Dermis microvascular lymphatic vessel endothelial cell (primary cell): Measurements from ENCODE around the gene SPATA13. TPM values are rescaled to one million over a fixed set of nuclear protein-coding genes. Genes with fewer than 3 reads are reported as not detected.
"Not testable (repeated sequence)": the region's sequence is repeated elsewhere in the genome, so short reads cannot be mapped to it uniquely, and the experiment has no call there.

Experiments used
- DNase-seq, 2 donors: peaks; one replicate each; pipeline versions ENCODE4 v3.0.0 to v3.0.0-alpha.2; 2010; ENCODE audit warnings: low read depth in 2 of 2
- total RNA-seq: library from RNA; depleted of rRNA; stranded (reverse); fragments of >200 nt; gene quantifications from 2 replicates; pipeline ENCODE4 v1.2.1, GENCODE V29; 2014

SPATA13 gene
- total RNA-seq: 1.9 and 2.1 TPM in 2 replicates

DNA sequence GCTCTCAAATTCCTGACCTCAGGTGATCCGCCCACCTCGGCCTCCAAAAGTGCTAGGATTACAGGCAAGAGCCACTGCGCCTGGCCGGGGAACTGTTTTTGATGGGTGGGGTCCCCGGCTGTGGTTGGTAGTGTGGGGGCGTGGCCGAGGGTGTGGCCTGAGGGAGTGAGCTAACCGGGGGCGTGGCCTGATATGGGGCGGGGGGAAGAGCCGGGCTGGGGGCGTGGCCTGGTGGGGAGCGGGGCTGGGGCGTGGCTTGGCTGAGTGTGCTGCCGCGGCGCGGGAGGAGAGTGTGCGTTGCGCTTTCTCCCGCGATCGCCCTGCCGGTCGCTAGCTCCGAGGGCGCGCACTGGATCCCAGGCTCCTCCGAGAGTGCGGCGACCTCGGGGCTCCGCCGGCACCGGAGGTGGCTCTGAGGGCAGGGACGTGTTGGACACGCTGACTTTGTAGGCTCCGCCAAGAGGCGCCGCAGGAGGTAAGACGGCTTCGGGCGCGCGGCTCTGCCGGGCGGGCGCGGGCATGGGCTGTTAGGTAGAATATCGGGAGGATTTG lies at the start of gene SPATA13:
Gene SPATA13, plus strand, starts transcription at position 263 of the 552 bp plus-strand sequence. CDS start 62,210 bp downstream, outside the sequence.
- DNase-seq: peak; percentile 57 to 91

DNA sequence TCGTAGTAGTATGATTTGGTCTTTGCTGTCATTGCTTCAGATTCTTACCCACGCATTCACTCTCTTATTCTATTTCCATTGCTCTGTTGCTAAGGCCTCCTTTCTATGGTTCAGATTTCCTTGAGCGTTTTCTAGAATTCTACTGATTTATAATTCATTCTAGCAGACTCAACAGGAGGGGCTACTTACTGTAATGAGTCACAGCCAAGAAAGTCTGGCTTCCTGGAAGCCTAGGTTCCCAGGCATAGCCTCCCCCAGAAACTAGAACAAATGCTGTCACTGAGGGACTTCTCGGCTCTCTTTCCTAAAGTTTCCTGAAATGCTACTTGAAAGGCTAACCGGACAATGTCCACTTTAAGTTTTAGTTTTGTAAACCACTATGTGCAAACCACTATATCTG lies 47.7 kb upstream of the SPATA13 start:
- DNase-seq: no peak

DNA sequence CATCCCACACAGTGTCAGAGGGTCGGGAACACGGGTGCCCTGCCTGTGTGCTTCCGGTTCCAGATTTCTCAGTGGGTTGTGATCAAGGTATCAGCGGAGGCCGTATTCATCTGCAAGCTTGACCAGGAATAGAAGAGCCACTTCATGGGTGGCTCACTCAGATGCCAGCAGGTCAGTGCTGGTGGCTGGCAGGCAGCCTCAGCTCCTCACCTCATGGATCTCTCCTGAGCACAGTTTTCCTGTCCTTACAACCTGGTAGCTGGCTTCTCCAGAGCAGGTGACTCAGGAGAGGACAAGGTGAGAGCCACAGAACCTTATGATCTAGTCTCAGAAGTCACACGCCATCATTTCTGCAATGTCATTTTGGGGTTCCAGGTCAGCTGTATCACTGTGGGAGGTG lies 44.8 kb upstream of the SPATA13 start:
- DNase-seq: no peak

DNA sequence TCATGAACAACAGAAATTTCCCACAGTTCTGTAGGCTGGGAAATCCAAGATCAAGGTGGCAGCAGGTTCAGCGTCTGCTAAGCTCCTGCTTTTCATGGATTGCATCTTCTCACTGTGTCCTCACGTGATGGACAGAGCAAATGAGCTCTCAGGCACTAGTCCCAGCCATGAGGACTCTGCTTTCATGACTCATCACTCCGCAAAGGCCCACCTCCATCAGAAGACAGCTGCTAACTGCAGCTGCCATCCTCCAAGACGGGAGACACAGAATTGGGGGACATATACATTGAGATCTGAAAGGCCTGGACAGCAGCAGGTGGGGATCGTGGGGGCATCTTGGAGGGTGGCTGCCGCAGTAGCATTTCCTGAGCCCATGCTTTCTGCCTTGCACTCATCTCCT lies 44.4 kb upstream of the SPATA13 start:
- DNase-seq: no peak

DNA sequence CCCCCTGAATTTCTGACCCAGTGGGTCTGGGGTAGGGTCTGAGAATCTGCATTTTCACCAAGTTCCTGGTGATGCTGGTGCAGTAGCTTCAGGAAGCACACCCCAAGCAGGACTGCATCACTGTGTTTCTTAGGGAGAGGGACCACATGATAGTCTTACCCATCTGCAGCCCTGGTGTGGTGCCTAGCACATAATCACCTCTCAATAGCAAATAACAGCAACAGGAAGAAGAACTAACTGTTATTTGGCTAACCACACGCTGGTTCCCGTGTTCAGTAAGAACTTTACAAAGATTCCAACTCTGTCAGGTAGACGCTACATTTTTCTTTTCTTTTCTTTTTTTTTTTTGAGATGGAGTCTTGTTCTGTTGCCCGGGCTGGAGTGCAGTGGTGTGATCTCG lies 41.9 kb upstream of the SPATA13 start:
- no peak for DNase-seq

DNA sequence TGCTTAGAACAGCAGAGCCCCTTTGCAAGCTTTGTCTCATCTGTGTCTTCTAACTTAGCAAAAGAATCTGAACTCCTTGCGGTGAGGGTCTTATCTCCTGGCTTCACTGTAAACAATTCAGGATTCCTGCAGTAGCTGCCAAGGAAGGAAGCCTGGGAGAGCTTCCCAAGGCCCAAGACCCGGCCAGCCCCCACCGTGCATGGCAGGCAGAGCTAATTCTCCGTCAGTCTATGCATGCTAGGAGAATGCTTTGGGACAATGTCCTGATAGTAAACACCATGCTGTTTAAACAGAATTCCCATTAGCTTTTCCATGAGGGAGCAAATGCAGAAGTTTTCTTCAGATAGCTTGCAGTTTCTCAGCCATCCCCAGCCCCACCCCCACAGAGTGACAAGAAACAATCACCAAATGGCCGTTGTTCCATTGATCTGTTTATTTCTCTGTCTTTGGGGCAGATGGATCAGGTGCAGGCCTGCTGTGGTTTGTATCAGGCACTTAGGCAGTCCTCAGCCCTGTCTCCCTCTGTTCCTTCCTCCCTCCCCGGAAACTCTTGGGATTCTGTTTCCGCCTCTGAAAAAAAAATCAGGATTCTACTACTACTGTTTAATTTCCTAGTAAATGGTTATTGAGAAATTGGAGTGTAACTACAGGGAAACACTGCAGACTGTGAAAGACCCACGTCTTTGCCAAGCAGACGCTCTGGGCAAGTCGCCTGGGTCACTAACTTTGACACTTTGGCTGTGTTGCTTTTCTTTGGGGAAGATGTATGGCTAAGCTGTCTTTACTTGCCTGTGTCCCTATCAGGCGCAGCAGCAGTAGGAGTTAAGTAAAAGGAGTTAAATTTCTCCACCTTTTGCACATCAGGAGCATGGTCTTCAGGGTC lies 40.7 kb upstream of the SPATA13 start:
- DNase-seq: no peak

DNA sequence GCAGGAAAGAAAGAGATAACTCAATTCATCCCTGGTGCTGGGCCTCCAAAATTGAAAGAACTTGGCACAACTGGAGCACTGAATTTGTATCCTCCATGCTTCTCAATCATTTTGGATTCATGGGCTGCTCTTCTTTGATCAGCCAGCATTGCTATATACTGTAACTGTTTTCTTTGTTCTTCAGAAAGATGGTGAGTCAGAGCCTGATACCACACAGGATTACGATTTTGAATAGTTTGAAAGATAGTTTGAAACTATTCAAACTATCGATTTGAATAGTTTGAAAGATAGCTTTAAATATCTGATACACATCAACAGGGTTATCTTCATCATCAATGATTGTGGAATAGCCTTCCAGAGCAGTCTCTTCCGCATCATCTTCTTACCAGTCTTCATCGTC lies 38.5 kb upstream of the SPATA13 start:
- not testable (repeated sequence) for DNase-seq

DNA sequence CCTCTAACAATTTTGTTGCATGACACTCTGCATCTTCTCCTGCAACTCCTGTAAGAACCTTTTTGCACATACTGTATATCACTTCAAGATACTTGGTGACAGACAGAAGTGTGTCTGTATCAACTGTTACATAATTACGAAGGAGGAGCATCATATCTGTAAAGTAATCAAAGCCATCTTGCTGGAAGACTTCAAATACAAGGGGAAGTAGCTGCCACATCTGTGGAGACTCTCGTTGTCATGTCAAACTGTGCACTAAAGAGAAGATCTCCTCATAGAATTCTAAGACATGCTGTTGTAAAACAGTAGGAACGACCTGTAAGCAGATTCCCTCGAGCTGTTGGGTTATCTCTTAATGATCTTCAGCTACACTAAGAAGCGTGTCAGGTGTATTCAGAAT lies 38.0 kb upstream of the SPATA13 start:
- no peak for DNase-seq

DNA sequence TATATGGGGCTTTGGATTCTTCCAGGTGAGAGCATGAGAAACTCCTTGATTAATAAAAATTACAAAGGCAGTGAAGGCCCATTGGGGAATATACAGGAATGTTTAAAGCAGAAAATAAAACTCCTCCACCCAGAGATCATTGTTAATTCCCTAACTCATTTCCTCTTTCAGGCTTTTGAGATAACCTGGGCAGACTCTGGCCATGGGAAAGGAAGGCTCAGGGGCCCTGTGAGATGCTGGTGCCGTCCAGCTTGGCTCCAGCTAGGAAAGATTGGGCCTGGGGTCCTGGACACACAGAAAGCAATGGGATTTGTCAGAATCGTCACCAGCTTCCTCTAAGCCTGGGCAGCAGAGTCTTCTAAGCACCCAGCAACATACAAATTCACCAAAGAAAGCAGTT lies 36.8 kb upstream of the SPATA13 start:
- no peak for DNase-seq

DNA sequence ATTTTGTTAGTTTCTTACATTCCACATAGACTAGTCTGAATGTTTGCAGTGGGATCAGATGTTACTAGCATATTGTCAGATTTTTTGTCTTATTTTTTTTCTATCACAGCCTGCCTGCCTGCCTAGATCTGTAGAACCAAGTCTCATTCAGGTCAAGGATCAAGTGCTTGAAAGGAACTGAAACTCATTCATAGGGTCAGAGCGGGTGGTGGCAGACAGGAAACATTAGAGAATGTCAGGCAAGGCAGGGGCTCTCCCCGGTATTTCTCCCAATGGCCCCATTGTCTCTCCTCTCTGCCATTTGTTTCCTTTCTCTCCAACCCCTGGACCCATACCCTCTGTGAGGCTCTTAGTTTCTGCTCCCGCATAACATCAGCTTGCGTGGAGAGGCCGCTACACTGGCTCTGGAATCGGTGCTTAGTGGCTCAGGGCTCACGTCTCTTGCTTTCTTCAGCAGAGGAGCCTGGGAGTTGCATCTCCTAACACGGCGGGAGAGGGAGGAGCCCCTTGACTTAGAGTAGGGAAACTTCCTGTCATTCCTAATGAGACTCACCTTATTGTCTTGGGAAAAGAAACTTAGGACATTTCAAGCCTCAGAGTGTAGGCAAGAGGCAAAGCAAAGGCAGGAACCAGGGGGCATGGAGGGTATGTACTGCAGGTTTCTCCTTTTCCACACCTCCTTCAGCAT lies 35.6 kb upstream of the SPATA13 start:
- peak in 1 of 2 donors; percentile 27 for DNase-seq

DNA sequence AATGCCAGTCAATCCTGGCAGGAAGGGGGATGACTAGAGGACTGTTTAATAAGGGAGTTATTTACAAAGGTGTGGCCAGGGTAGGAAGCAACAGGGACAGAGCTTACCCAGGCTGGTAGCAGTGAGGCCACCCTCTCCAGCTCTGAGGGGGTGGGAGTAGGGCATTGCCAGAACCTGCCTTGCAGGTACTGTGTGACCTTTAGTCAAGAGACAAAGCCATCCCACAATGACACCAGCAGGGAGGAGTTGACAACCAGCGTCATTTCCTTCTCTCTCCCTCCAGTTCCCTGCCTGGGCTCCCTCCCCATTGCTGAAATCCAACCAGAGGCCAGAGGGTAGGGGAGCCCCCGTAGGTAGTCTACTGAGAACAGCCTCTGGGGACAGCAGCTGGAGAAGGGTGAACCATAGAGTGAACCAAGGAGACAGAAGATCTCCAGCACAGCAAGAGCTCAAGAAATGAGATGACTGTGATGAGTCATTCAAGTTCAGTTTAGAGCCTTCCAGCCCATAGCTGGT lies 33.3 kb upstream of the SPATA13 start:
- DNase-seq: no peak

DNA sequence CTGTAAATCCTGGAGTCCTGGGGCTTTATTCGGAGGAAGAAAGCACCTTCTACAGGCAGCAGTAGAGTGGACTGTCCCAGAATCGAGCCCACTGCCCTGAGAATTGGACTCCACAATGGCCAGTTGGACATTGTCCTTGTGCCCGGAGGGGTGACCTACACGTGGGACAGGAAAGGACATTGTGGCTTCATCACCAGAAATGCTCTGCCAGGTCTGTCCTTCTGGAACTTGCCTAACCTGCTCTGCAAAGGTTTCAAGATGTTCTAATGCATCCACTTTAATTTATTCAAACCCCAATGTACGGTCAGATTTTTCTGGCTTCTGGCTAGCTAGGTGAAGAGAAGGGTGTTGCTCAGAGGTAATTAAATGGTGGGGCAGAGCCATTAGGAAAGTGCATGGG lies 32.4 kb upstream of the SPATA13 start:
- DNase-seq: no peak

DNA sequence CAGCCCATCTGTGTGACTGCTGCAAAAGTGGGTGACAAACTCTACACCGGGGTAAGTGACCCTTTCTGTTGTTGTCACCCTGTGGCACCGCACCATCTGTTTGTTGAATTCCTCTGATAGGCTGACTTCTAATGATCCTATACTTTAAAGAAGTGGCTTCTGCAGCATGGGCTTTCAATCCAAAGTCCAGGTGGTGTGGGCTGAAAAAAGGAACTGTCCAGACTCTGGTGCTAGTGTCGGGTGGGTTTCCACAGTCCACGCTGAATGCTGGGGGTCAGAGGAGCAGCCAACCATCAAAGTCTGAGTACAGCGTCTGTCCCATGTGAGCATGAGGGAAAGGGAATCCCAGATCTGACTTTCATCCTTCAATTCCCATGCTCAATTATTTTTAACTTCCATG lies 31.6 kb upstream of the SPATA13 start:
- no peak for DNase-seq

DNA sequence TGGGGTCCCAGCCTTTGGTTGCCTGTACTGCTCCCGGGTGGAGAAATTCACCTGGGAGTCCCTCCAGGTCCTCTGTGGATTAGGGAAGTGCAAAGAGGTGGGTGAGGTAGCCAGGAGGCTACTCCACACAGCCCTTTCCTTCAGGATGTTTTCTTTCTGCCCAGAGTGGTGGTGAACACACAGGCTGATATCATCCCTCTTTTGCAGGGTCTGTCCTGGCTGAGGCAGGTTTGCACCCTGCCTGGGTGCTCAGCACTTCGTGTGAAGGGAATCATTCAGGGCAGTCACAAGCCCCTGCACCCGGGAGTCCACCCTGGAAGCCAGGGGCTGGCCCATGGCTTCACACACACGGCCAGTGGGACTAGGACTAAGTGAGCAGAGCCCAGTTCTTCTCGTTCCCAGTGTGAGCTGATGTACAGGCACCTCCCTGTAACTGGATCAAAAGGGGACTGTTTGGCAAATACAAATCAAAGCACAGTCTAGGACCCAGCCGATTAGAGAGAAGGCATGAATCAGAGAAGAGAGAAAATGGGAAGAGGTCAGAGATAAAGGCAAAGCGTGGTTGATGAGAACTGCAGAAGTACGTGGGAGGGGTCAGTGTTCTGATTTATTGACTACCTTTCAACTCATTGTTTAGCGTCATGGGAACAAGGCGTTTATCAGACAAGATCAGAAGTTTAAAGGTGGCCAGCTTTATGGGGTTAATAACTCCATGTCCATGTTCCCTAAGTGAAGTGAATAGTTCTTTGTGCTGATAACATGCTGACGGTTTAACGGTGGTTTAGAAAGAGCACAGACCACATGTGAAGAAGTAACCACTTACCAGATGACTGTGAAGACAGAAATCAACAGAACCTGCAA lies 30.4 kb upstream of the SPATA13 start:
- DNase-seq: no peak

DNA sequence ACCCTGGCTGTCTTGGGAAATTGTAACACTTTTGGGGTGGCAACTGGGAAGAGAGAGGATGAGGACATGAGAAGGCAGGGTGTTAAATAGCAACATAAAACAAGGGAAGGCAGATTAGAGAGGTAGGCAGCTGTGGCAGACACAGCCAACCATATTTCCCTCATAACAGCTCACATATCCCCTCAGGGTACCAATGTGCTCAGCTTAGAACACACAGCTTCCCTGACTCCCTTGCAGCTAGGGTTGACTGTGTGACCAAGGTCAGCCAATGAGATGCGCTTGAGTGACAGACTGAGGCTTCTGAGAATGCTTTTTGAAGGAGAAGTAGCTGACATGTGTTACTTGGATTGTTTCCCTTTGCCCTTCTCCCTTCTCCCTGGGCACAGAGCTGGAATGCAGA lies 28.8 kb upstream of the SPATA13 start:
- no peak for DNase-seq

DNA sequence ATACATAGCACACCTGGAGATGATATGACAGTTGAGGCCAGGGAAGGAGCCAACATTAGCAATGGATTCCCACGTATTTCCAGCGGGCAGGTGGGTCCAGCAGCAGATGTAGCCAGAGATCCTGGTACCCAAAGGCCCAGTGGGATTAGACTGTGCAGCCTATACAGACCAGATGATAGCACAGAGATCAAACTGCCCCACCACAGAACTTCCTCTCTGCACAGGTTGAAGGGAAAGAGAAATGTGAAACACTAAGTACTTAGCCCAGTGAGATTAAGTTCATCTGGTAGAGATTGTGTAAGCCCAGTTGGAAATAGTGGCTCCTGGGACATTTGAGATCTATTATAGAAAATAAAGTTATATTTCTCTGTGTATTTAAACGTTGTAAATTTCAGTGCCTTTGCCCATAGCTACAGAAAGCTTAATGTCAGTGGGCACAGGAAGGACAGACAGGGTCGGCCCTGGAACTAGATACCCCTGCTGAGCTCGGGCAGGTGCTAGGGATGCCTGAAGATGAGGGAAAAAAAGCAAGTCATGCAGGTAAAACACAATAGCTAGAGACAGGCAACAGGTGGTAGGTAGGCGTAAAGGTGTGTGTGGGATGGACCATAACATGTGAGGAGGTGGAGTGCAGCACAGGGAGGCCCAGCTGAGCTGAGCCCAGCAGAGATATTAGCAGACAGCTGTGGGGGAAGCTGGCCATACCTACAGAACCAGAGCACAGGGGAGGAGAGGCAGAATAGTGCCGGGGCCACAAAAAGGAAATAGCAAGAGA lies 27.3 kb upstream of the SPATA13 start:
- DNase-seq: no peak

DNA sequence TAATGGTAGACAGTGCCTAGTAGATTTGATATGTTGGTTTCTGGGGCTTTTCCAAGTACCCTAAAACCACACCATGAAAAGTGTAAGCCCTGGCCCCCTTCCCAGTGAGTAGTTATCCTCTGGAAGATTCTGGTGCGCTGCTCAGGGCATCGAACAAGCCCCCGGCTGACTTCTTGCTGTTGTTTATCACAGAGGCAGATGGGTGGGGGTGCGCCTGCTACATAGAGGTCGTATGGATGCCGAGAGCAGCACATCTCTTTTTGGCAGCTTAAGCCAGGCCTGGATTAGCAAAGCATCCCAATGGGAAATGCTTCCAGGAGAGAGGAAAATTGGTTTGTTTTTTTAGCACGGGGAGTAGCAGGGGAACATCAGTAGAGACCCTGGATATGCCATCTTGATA lies 26.3 kb upstream of the SPATA13 start:
- no peak for DNase-seq

DNA sequence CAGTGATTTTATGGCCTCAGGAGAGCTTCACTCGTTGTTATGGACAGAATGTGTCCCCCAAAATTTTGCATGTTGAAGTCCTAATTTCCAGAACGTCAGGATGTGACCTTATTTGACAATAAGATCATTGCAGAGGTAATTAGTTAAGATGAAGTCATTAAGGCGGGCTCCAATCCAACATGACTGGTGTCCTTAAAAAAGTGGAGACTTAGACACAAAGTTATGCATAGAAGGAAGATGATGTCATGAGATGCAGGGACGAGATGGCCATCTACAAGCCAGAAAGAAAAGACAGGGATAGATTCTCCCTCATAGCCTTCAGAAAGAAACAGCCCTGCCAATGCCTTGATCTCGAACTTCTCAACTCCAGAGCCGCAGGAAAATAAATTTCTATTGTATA lies 25.8 kb upstream of the SPATA13 start:
- no peak for DNase-seq

DNA sequence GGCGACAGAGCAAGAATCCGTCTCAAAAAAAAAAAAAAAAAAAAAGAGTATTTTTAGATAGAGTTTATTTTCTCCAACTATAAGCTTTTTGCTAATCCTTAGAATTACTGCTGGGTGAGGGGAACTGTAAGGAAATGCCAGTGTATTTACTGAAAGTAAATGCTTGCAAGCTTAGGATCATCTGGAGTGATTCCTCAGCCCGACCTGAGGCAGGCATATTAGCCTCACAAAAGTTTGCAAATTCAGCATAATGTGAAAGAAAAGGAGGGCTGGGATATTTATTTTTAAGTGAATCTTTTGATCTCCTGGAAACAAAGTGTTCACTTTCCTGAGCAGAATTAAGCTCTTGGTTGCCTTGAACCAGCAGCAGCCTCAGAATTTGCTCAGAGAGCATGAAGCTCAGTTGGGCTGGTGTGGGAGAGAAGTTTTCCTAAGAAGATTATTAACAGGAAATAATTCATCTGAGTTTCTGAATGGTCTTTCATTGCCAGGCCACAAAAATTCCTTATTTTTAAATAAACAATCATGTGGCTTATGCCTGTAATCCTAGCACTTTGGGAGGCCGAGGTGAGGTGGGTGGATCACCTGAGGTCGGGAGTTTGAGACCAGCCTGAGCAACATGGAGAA lies 24.7 kb upstream of the SPATA13 start:
- peak in 1 of 2 donors; percentile 16 for DNase-seq

DNA sequence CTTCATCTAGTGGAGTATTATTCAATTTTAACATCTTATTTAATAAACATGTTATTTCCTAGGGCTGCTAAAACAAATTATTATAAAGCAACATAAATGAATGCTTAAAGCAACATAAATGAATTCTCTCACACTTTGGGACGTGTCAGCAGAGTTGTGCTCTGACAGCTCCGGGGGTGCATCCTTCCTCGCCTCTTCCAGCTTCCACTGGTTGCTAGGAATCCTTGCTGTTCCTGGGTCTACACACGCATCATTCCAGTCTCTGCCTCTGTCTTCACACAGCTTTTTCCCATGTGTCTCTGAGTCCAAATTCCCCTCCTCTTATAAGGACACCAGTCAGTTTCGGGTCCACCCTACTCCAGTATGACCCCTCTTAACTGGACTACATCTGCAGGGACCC lies 21.6 kb upstream of the SPATA13 start:
- DNase-seq: no peak
